CD8-positive, alpha-beta memory T cell (primary cell): ENCODE measurements around the gene ZBTB5. TPM values are rescaled to one million over a fixed set of nuclear protein-coding genes. Genes with fewer than 3 reads are reported as not detected.
"Not testable (repeated sequence)": the region's sequence is repeated elsewhere in the genome, so short reads cannot be mapped to it uniquely, and the experiment has no call there.

Source experiments
- CTCF ChIA-PET: fragments of 350-600 bp; sonication (Branson Sonifier 250); formaldehyde crosslinking; loops from one replicate; lab custom pipeline; 2021; ENCODE audit warnings: antibody characterized with exemption; lab: Charles Lee
- POLR2A ChIA-PET: fragments of 350-600 bp; sonication (Branson Sonifier 250); formaldehyde crosslinking; loops from one replicate; lab custom pipeline; 2021; ENCODE audit warnings: antibody characterized with exemption; lab: Charles Lee
- DNase-seq, 5 donors: peaks; one replicate each; pipeline versions ENCODE4 v3.0.0 to v3.0.0-alpha.2; 2020 to 2022; ENCODE audit warnings: mixed read lengths in 1 of 5
- H3K27ac ChIP-seq: one replicate; pipeline ENCODE4 v1.7.0; 2013; ENCODE audit warnings: low read depth, mild to moderate bottlenecking, low read length, moderate library complexity
- H3K27me3 ChIP-seq: 2 replicates; pipeline ENCODE4 v1.7.0; 2013; ENCODE audit warnings: low read length, mild to moderate bottlenecking; ENCODE audit not compliant: insufficient read depth, poor library complexity, severe bottlenecking
- H3K36me3 ChIP-seq: 2 replicates; pipeline ENCODE4 v1.7.0; 2013; ENCODE audit warnings: mild to moderate bottlenecking, low read length, moderate library complexity; ENCODE audit not compliant: insufficient read depth
- H3K4me1 ChIP-seq: 2 replicates; pipeline ENCODE4 v1.7.0; 2013; ENCODE audit warnings: mild to moderate bottlenecking, low read length, moderate library complexity; ENCODE audit not compliant: insufficient read depth
- H3K4me3 ChIP-seq: 2 replicates; pipeline ENCODE4 v1.7.0; 2013; ENCODE audit warnings: mild to moderate bottlenecking, low read length
- H3K9me3 ChIP-seq: 2 replicates; pipeline ENCODE4 v1.7.0; 2013; ENCODE audit warnings: mild to moderate bottlenecking, low read length
- H3K27ac Mint-ChIP-seq, 8 donors: one replicate each; pipeline ENCODE4 v1.8.0; 2020 to 2021; ENCODE audit warnings: mixed read lengths in 8 of 8, mild to moderate bottlenecking in 6 of 8, inconsistent platforms in 3 of 8, moderate library complexity in 3 of 8
- H3K27me3 Mint-ChIP-seq, 2 donors: one replicate each; pipeline ENCODE4 v1.8.0; 2020 to 2021; ENCODE audit warnings: mixed read lengths in 2 of 2, mild to moderate bottlenecking in 1 of 2, moderate library complexity in 1 of 2
- H3K36me3 Mint-ChIP-seq, 3 donors: one replicate each; pipeline ENCODE4 v1.8.0; 2020 to 2021; ENCODE audit warnings: mixed read lengths in 3 of 3, inconsistent platforms in 1 of 3, mild to moderate bottlenecking in 1 of 3
- H3K4me1 Mint-ChIP-seq, 3 donors: one replicate each; pipeline ENCODE4 v1.8.0; 2020 to 2021; ENCODE audit warnings: mixed read lengths in 3 of 3, inconsistent platforms in 1 of 3, mild to moderate bottlenecking in 1 of 3
- H3K4me3 Mint-ChIP-seq, 7 donors: one replicate each; pipeline ENCODE4 v1.8.0; 2020 to 2021; ENCODE audit warnings: mixed read lengths in 7 of 7, mild to moderate bottlenecking in 6 of 7, moderate library complexity in 4 of 7, inconsistent platforms in 2 of 7
- H3K9me3 Mint-ChIP-seq, 5 donors: one replicate each; pipeline ENCODE4 v1.8.0; 2020 to 2022; ENCODE audit warnings: mixed read lengths in 5 of 5, mild to moderate bottlenecking in 3 of 5, moderate library complexity in 2 of 5, inconsistent platforms in 1 of 5
- polyA plus RNA-seq: library from polyadenylated mRNA; unstranded; fragments of 300-500 nt; fragmentation: Illumina TruSeq; gene quantifications from one replicate; pipeline ENCODE4 v1.2.3, GENCODE V29; 2021
- total RNA-seq, 2 experiments: library from RNA; stranded (reverse); gene quantifications; one replicate each; pipeline ENCODE4 v1.2.3, GENCODE V29; 2021

The ZBTB5 gene
- total RNA-seq, result 1 to 10 TPM; 7.0 to 7.9 TPM
- polyA plus RNA-seq, result 0.81 TPM

GRCh38 chr9:37465249-37466036 is at the start of gene ZBTB5:
Gene ZBTB5 (minus strand): TSS chr9:37465450. CDS start chr9:37442551, 22,899 bp downstream.
- peak within 1 kb of the TSS; percentile 94 to 99 (median 98) for H3K27ac Mint-ChIP-seq

GRCh38 chr9:37514999-37515398 is 49.7 kb upstream of the ZBTB5 start:
- Mint-ChIP-seq H3K27me3 (peaks cover 0 to 2% of the 10 kb centered on the region in 2 donors), H3K4me1 (peaks cover 9 to 29% (median 11%) of the 10 kb centered on the region in 3 donors), H3K36me3 (peaks cover 0 to 3% (median 2%) of the 10 kb centered on the region in 3 donors), H3K27ac (peak overlapping the region in 3 of 8 donors; percentile 53 to 88 (median 81)), H3K9me3 (no peaks in the 10 kb centered on the region), H3K4me3 (no peak overlapping the region)
- Histone ChIP-seq H3K4me1 (no peaks in the 10 kb centered on the region), H3K4me3 (no peak overlapping the region), H3K36me3 (no peaks in the 10 kb centered on the region), H3K9me3 (no peaks in the 10 kb centered on the region), H3K27me3 (no peaks in the 10 kb centered on the region), H3K27ac (no peak overlapping the region)
- CTCF ChIA-PET, result no interaction called here
- POLR2A ChIA-PET, result no interaction called here
- DNase-seq, result no peak

More at GRCh38 chr9:37465249-37466036, at the start of gene ZBTB5:
- H3K27me3 Mint-ChIP-seq, result peaks cover 0 to 9% of the 10 kb centered on the region in 2 donors
- H3K36me3 Mint-ChIP-seq, result peaks cover 0 to 16% (median 5%) of the 10 kb centered on the region in 3 donors
- no peaks in the 10 kb centered on the region for H3K9me3 Mint-ChIP-seq
- H3K4me3 Mint-ChIP-seq, result peak within 1 kb of the TSS; percentile 91 to 98 (median 96)
- DNase-seq, result peak; percentile 99 to 100 (median 99)
- Histone ChIP-seq H3K27ac (peak within 1 kb of the TSS; percentile 95), H3K27me3 (no peaks in the 10 kb centered on the region), H3K4me3 (peak within 1 kb of the TSS; percentile 96), H3K4me1 (peaks cover 24% of the 10 kb centered on the region), H3K9me3 (no peaks in the 10 kb centered on the region), H3K36me3 (no peaks in the 10 kb centered on the region)
- CTCF ChIA-PET, result interaction anchor here (1.0 kb wide), 1 partner anchor 50 kb away, joined by 3 read pairs; no protein-coding TSS in a partner anchor
- POLR2A ChIA-PET, result interaction anchor here (0.8 to 2.2 kb wide), 7 partner anchors 20 to 1275 kb away, joined by 3 to 23 read pairs (median 4); partner anchors contain the start of genes CLTA, POLR1E, TOMM5 and ZCCHC7
- H3K4me1 Mint-ChIP-seq, result peaks cover 28 to 42% (median 42%) of the 10 kb centered on the region in 3 donors

GRCh38 chr9:37514415-37514814 is 49.2 kb upstream of the ZBTB5 start:
- H3K36me3 ChIP-seq, H3K36me3 Mint-ChIP-seq, CTCF ChIA-PET, H3K4me3 Mint-ChIP-seq, H3K9me3 Mint-ChIP-seq, H3K27me3 Mint-ChIP-seq, POLR2A ChIA-PET, H3K27me3 ChIP-seq, DNase-seq, H3K9me3 ChIP-seq, H3K4me3 ChIP-seq, H3K4me1 ChIP-seq, H3K27ac ChIP-seq: not testable (repeated sequence)
- H3K27ac Mint-ChIP-seq, result peak overlapping the region in 3 of 8 donors; percentile 32 to 88 (median 68)
- H3K4me1 Mint-ChIP-seq, result peaks cover 9 to 29% (median 11%) of the 10 kb centered on the region in 3 donors

- DNase-seq, result peak in 4 of 5 donors; percentile 53 to 81 (median 64)
- H3K36me3 ChIP-seq, result no peaks in the 10 kb centered on the region
- no peak overlapping the region for H3K27ac ChIP-seq
- H3K9me3 ChIP-seq, result no peaks in the 10 kb centered on the region
- peaks cover 15 to 29% (median 18%) of the 10 kb centered on the region in 3 donors for H3K4me1 Mint-ChIP-seq
- no peak overlapping the region for H3K4me3 ChIP-seq
- ChIA-PET CTCF (interaction anchor here (1.1 kb wide), 1 partner anchor 23 kb away, joined by 3 read pairs; no protein-coding TSS in a partner anchor), POLR2A (no interaction called here)
- H3K27me3 Mint-ChIP-seq, result peaks cover 0 to 3% of the 10 kb centered on the region in 2 donors
- H3K27ac Mint-ChIP-seq, result peak overlapping the region; percentile 50 to 94 (median 86)
- no peaks in the 10 kb centered on the region for H3K4me1 ChIP-seq
- no peaks in the 10 kb centered on the region for H3K9me3 Mint-ChIP-seq
- H3K27me3 ChIP-seq, result no peaks in the 10 kb centered on the region
- peak overlapping the region; percentile 54 to 70 (median 61) for H3K4me3 Mint-ChIP-seq
- H3K36me3 Mint-ChIP-seq, result peaks cover 0 to 12% (median 3%) of the 10 kb centered on the region in 3 donors
These were observed 47.2 kb upstream of the ZBTB5 start for GRCh38 chr9:37512437-37512836.

- Histone ChIP-seq H3K27me3 (no peaks in the 10 kb centered on the region), H3K4me3 (no peak overlapping the region), H3K36me3 (no peaks in the 10 kb centered on the region), H3K9me3 (no peaks in the 10 kb centered on the region), H3K27ac (no peak overlapping the region), H3K4me1 (no peaks in the 10 kb centered on the region)
- H3K36me3 Mint-ChIP-seq, result peaks cover 0 to 14% (median 3%) of the 10 kb centered on the region in 3 donors
- ChIA-PET CTCF (interaction anchor here (1.1 kb wide), 1 partner anchor 24 kb away, joined by 3 read pairs; no protein-coding TSS in a partner anchor), POLR2A (no interaction called here)
- H3K4me3 Mint-ChIP-seq, result peak overlapping the region in 1 of 7 donors; percentile 40
- H3K27ac Mint-ChIP-seq, result peak overlapping the region in 7 of 8 donors; percentile 77 to 94 (median 92)
- H3K4me1 Mint-ChIP-seq, result peaks cover 25 to 29% (median 26%) of the 10 kb centered on the region in 3 donors
- H3K9me3 Mint-ChIP-seq, result no peaks in the 10 kb centered on the region
- no peak for DNase-seq
- peaks cover 0 to 3% of the 10 kb centered on the region in 2 donors for H3K27me3 Mint-ChIP-seq
These were observed 46.1 kb upstream of the ZBTB5 start for GRCh38 chr9:37511016-37512010.

- H3K4me1 ChIP-seq, H3K27me3 ChIP-seq, H3K27me3 Mint-ChIP-seq, H3K4me3 ChIP-seq, POLR2A ChIA-PET, H3K9me3 Mint-ChIP-seq, H3K9me3 ChIP-seq, H3K4me3 Mint-ChIP-seq, H3K27ac ChIP-seq, H3K36me3 ChIP-seq, DNase-seq: not testable (repeated sequence)
- CTCF ChIA-PET, result interaction anchor here (1.3 kb wide), 1 partner anchor 23 kb away, joined by 4 read pairs; no protein-coding TSS in a partner anchor
- Mint-ChIP-seq H3K36me3 (peaks cover 2 to 17% (median 3%) of the 10 kb centered on the region in 3 donors), H3K4me1 (peaks cover 27 to 30% (median 29%) of the 10 kb centered on the region in 3 donors), H3K27ac (peak overlapping the region in 6 of 8 donors; percentile 24 to 70 (median 44))
These were observed 44.8 kb upstream of the ZBTB5 start for GRCh38 chr9:37510053-37510452.

GRCh38 chr9:37509536-37509935 is 44.3 kb upstream of the ZBTB5 start:
- CTCF ChIA-PET, result interaction anchor here (1.1 to 1.6 kb wide), 3 partner anchors 19 to 99 kb away, joined by 3 to 4 read pairs (median 4); no protein-coding TSS in a partner anchor
- DNase-seq, result no peak

More at GRCh38 chr9:37509536-37509935, 44.3 kb upstream of the ZBTB5 start:
- no peaks in the 10 kb centered on the region for H3K36me3 ChIP-seq
- POLR2A ChIA-PET, result no interaction called here
- no peak overlapping the region for H3K4me3 ChIP-seq
- H3K27me3 ChIP-seq, result no peaks in the 10 kb centered on the region
- no peaks in the 10 kb centered on the region for H3K9me3 Mint-ChIP-seq
- no peaks in the 10 kb centered on the region for H3K9me3 ChIP-seq
- no peak overlapping the region for H3K4me3 Mint-ChIP-seq
- peaks cover 30 to 31% (median 30%) of the 10 kb centered on the region in 3 donors for H3K4me1 Mint-ChIP-seq
- H3K4me1 ChIP-seq, result no peaks in the 10 kb centered on the region
- peaks cover 2 to 22% (median 3%) of the 10 kb centered on the region in 3 donors for H3K36me3 Mint-ChIP-seq
- H3K27ac ChIP-seq, result no peak overlapping the region
- H3K27ac Mint-ChIP-seq, result peak overlapping the region in 5 of 8 donors; percentile 32 to 97 (median 70)
- H3K27me3 Mint-ChIP-seq, result peaks cover 0 to 3% of the 10 kb centered on the region in 2 donors
